SH-SY5Y (cell line): ENCODE results near the gene HOXB4.

Experiments used
- GATA2 ChIP-seq: IDR thresholded peaks from 2 replicates; pipeline ENCODE4 v1.6.1; 2011; ENCODE audit warnings: mild to moderate bottlenecking, low read depth, low read length
- GATA3 ChIP-seq: IDR thresholded peaks from 2 replicates; pipeline ENCODE4 v1.6.1; 2011; ENCODE audit warnings: low read depth, mild to moderate bottlenecking, low read length, moderate library complexity

DNA sequence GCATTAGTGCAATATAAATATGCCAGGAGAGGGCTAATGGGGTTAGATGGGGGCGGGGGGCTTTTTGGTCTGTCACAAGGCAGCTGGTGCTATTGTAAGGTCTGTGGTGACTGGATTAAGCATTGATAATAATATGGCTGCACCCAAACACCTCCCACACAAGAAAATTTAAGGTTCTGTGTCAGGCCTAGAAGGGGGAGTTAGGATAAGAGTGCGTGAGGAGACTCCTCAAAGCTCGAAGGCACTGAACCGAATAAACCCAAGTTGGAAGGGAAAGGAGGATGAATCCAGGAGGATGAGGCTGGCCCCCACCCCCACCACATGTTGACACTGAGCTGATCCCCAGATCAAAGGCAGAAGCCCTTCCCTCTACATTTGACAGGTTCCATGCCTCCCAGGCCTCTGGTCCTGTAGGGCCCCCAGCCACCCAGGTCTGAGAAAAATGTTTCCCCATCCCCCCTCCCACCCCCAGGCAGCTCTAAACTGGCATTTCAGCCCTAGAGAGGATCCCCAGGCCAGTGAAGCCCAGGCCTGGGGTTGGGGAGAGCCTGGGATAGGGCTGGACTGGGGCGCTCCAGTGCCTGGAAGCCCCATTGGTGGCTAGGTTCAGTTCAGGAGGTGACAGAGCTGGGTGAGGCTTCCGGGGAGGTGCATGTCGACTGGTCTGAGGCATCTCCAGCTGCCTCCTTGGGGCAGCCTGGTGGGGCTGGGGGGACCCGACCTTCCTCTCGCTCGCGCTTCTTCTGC is 49.0 kb downstream of the HOXB4 start:
- TF ChIP-seq GATA3 (no peak), GATA2 (no peak)
